RWPE2 (cell line): ENCODE data around the gene ARHGEF11.

Experiments
- ATAC-seq: fragments of 200-7000 bp; cut with Tn5 transposase; 3 replicates; pipeline ENCODE4 v1.9.1; 2021; ENCODE audit warnings: low read depth
- DNase-seq: peaks from one replicate; pipeline ENCODE4 v3.0.0-alpha.2; 2020; ENCODE audit warnings: low spot score
- H3K27ac ChIP-seq: fragments of 450-650 bp; 2 replicates; pipeline ENCODE4 v1.5.1; 2017; ENCODE audit warnings: mild to moderate bottlenecking; ENCODE audit not compliant: poor library complexity, severe bottlenecking
- H3K27me3 ChIP-seq: fragments of 250-450 bp; sonication (Bioruptor Pico); 2 replicates; pipeline ENCODE4 v1.5.1; 2021; ENCODE audit warnings: mild to moderate bottlenecking, moderate library complexity; ENCODE audit not compliant: insufficient read depth, poor library complexity, severe bottlenecking
- H3K36me3 ChIP-seq: fragments of 250-450 bp; sonication (Bioruptor Pico); 2 replicates; pipeline ENCODE4 v1.5.1; 2020; ENCODE audit warnings: low read depth, mild to moderate bottlenecking, moderate library complexity
- H3K4me1 ChIP-seq: fragments of 250-450 bp; sonication (Bioruptor Pico); 2 replicates; pipeline ENCODE4 v1.5.1; 2021; ENCODE audit warnings: mild to moderate bottlenecking, moderate library complexity; ENCODE audit not compliant: insufficient read depth, poor library complexity, severe bottlenecking
- H3K4me3 ChIP-seq: fragments of 250-450 bp; sonication (Bioruptor Pico); 2 replicates; pipeline ENCODE4 v1.5.1; 2021; ENCODE audit warnings: mild to moderate bottlenecking, moderate library complexity; ENCODE audit not compliant: severe bottlenecking
- H3K9me3 ChIP-seq: fragments of 250-450 bp; sonication (Bioruptor Pico); 2 replicates; pipeline ENCODE4 v1.5.1; 2021; ENCODE audit warnings: mild to moderate bottlenecking, moderate library complexity; ENCODE audit not compliant: severe bottlenecking
- CTCF ChIP-seq: fragments of 450-650 bp; IDR thresholded peaks from one replicate; pipeline ENCODE4 v1.5.1; 2017; ENCODE audit warnings: mild to moderate bottlenecking, moderate library complexity; ENCODE audit not compliant: poor library complexity, severe bottlenecking

The ARHGEF11 gene

GRCh38 chr1:157033357-157033876, 12.1 kb downstream of the ARHGEF11 start:
- Histone ChIP-seq H3K27me3 (no peaks in the 10 kb centered on the region), H3K4me3 (no peak overlapping the region), H3K9me3 (no peaks in the 10 kb centered on the region), H3K4me1 (no peaks in the 10 kb centered on the region), H3K36me3 (no peaks in the 10 kb centered on the region), H3K27ac (no peak overlapping the region)
- no peak for DNase-seq
- TF ChIP-seq CTCF = no peak
- ATAC-seq = no peak

GRCh38 chr1:157032303-157032702, 13.2 kb downstream of the ARHGEF11 start:
- H3K27me3 ChIP-seq = no peaks in the 10 kb centered on the region
- DNase-seq (no peak), ATAC-seq (no peak)
- H3K9me3 ChIP-seq = no peaks in the 10 kb centered on the region
- no peaks in the 10 kb centered on the region for H3K36me3 ChIP-seq
- no peak overlapping the region for H3K27ac ChIP-seq
- no peaks in the 10 kb centered on the region for H3K4me1 ChIP-seq
- no peak for TF ChIP-seq CTCF
- no peak overlapping the region for H3K4me3 ChIP-seq

GRCh38 chr1:157030728-157031127, 14.8 kb downstream of the ARHGEF11 start:
- no peaks in the 10 kb centered on the region for H3K4me1 ChIP-seq
- no peaks in the 10 kb centered on the region for H3K9me3 ChIP-seq
- ATAC-seq = no peak
- no peak overlapping the region for H3K27ac ChIP-seq
- no peak for DNase-seq
- no peaks in the 10 kb centered on the region for H3K36me3 ChIP-seq
- H3K27me3 ChIP-seq = no peaks in the 10 kb centered on the region
- H3K4me3 ChIP-seq = no peak overlapping the region
- no peak for TF ChIP-seq CTCF

- DNase-seq = no peak
- no peaks in the 10 kb centered on the region for H3K36me3 ChIP-seq
- TF ChIP-seq CTCF = no peak
Observed at GRCh38 chr1:157028674-157029073, 16.9 kb downstream of the ARHGEF11 start.

GRCh38 chr1:157025856-157026255, 19.7 kb downstream of the ARHGEF11 start:
- DNase-seq (no peak), ATAC-seq (no peak)
- no peak overlapping the region for H3K27ac ChIP-seq
- no peak overlapping the region for H3K4me3 ChIP-seq
- H3K27me3 ChIP-seq = no peaks in the 10 kb centered on the region
- H3K36me3 ChIP-seq = no peaks in the 10 kb centered on the region; the same call in 1 of the 2 replicates
- TF ChIP-seq CTCF = no peak
- H3K9me3 ChIP-seq = peaks cover 9% of the 10 kb centered on the region
- H3K4me1 ChIP-seq = no peaks in the 10 kb centered on the region

More at GRCh38 chr1:157028674-157029073, 16.9 kb downstream of the ARHGEF11 start:
- Histone ChIP-seq H3K9me3 (no peaks in the 10 kb centered on the region), H3K4me1 (no peaks in the 10 kb centered on the region), H3K27ac (no peak overlapping the region), H3K4me3 (no peak overlapping the region), H3K27me3 (no peaks in the 10 kb centered on the region)
- no peak for ATAC-seq
